GM12801 (cell line): ENCODE results near the gene UPF2.

Experiments
- TF ChIP-seq, protein P1 (sequence below): IDR thresholded peaks from one replicate; pipeline ENCODE4 v1.5.1; 2011; ENCODE audit warnings: control low read depth; ENCODE audit not compliant: insufficient read length; ENCODE audit errors: extremely low read depth

Gene UPF2

DNA sequence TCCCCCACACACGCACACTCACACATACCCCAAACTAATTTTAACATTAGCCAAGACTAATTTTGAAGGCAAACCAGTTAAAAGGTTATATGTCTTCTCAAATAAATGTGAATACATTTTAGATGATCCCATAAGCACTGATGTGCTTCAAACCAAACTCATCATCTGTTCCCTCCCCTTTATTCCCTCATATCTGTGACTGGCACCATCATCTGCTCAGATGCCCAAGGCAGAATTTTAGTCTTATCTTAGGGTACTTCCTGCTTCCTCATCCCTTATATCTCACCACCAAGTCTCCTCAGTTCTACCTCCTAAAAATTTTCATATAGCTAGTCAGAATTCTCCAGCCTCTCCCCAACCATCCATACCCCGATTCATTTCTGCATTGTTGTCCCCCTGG is 80.4 kb downstream of the UPF2 start:
- TF ChIP-seq, protein P1, sequence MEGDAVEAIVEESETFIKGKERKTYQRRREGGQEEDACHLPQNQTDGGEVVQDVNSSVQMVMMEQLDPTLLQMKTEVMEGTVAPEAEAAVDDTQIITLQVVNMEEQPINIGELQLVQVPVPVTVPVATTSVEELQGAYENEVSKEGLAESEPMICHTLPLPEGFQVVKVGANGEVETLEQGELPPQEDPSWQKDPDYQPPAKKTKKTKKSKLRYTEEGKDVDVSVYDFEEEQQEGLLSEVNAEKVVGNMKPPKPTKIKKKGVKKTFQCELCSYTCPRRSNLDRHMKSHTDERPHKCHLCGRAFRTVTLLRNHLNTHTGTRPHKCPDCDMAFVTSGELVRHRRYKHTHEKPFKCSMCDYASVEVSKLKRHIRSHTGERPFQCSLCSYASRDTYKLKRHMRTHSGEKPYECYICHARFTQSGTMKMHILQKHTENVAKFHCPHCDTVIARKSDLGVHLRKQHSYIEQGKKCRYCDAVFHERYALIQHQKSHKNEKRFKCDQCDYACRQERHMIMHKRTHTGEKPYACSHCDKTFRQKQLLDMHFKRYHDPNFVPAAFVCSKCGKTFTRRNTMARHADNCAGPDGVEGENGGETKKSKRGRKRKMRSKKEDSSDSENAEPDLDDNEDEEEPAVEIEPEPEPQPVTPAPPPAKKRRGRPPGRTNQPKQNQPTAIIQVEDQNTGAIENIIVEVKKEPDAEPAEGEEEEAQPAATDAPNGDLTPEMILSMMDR: no peak

DNA sequence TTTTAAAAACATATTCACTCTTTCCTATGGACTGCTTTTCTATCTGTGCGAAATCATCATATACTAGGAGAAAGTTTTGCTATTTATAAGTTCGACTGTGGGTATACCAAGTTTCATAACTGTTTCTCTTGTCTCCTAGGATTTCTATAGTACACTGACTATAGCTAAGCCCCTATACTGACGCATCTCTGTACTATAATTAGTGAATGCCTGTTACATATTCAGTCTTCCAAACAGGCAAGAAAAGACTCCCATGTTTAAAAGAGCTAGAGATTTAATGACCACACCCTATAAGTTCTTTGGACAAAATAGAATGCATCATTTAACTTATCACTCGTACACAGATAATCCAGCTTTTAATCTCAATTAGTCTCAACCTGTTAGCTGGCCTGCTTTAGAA is 80.8 kb downstream of the UPF2 start:
- TF ChIP-seq, protein P1: no peak

DNA sequence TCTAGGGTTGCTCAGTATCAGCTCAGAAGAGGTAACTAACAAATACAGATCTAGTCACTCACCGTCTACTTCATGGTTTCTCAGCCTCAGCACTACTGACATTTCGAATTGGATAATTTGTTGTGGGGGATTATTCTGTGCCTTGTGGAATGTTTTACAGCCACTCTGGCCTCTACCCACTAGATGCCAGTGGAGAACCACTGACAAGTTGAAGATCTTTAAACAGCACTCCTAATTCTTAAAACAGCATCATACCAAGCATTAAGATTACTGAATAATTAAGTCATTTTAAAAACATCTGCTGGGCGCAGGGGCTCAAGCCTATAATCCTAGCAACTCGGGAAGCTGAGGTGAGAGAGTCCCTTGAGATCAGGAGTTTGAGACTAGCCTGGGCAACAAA is 82.6 kb downstream of the UPF2 start:
- TF ChIP-seq, protein P1: no peak

DNA sequence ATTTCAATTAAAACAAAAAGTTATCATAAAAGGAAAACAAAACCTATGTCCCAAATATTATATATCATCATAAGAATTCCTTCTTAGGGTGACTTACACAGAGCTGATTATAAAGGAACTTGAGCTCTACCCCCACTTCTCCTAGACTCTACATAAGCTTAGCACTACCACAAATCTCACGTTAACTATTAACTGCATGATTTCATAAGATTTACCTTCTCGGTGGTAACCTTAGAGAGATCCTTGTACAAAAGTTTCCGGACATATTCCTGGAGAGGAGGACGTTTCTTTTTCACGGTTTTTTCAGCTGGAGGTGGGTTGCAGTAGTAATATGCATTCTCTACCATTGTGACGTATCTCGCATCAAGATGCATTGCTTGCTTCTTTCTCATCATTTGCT is 83.7 kb downstream of the UPF2 start:
- TF ChIP-seq, protein P1: no peak

DNA sequence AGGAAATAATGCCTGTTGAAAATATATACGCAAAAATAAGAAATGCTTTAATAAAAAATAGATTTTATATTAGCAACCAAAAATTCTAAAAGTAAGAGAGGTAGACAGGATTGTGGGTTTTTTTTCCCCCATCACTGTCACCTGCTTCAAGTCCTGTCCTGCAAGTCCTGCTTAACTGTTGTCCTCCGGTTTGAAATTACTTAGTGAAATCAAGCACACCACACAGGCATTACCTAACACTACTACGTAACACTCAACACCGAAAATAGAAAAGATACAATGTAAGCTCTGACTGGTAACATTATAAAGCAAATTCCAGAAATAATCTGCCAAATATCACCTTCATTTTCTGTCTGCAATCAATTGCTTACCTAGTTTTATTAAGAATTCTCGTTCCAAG is 90.9 kb downstream of the UPF2 start:
- TF ChIP-seq, protein P1: no peak

DNA sequence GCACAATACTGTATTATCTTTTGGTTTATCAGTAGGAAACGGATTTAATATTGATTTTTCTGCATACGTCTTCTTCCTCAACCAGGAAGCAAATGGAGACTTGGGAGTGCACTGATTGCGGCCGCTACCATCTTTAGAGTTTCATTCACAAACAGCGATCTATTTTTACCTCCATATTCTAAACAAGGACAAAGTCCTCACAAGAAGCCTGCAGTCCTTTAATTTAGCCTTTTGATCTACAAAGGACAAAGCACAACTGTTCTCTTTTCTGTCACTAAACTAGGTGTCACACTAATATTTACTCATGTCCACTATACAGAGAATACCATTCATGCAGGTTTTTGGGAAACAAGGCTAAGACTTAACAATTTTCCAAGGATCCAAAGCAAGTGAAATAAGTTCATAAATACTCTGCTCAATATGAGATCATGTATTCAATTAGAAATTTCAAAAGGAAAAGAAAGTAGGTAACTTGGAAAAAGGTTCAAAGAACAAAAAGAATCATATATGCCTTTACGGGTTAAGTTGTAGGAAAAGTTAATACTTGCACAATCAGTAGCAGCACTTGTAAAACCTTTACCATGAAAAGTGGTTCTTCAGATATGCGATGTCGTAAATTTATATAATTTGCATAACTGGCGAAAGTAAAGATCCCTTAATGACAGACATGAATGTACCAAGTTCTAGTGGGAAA is 92.1 kb downstream of the UPF2 start:
- TF ChIP-seq, protein P1: no peak

DNA sequence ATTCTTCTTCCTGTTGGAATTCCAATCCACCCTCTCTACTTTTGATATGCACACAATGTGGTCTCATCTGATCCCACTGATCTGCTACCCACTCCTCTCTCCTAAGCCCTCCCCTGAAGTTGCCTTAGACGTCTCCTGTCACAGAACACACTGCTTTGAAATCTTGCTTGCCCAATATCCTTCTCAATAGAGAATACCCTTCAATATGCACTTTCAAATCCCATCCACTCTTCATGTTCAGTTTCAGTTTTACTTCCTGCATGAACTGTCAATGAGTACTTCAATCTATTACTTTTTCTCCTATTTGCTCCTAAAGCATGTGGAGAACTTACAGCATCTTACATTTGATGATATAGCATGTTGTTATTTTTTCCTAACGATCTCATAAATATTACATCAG is 93.5 kb downstream of the UPF2 start:
- TF ChIP-seq, protein P1: no peak

DNA sequence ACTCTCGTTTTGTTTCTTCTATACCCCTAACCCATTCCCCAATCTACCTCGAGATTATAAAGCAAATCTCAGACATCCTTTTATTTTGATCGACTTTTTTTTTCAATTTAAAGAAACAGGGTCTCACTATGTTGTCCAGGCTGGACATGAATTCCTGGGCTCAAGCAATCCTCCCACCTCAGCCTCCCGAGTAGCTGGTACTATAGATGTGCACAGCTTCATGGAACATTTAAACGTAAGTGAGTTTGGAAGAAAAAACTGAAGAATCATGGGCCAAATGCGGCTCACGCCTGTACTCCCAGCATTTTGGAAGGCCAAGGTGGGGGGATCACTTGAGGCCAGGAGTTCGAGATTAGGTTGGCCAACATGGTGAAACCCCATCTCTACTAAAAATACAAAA is 96.0 kb downstream of the UPF2 start:
- TF ChIP-seq, protein P1: no peak
